GM19452 (cell line): ENCODE measurements around the gene OOSP4B.
"Not testable (repeated sequence)": the region's sequence is repeated elsewhere in the genome, so short reads cannot be mapped to it uniquely, and the experiment has no call there.

Source experiments
- ATAC-seq: cut with Tn5 transposase; IDR thresholded peaks from one replicate; pipeline ENCODE4 v1.9.1; 2021; ENCODE audit not compliant: unreplicated experiment

The OOSP4B gene

GRCh38 chr11:60016881-60017280, at the start of gene OOSP4B:
OOSP4B (plus strand) TSS chr11:60017181.
- no peak for ATAC-seq

- ATAC-seq, result no peak
Measured at GRCh38 chr11:59967677-59968394, 49.1 kb upstream of the OOSP4B start.

GRCh38 chr11:59968395-59968783, 48.6 kb upstream of the OOSP4B start:
- ATAC-seq, result no peak

GRCh38 chr11:59973097-59973496, 43.9 kb upstream of the OOSP4B start:
- ATAC-seq, result no peak

GRCh38 chr11:59981106-59981770, 35.7 kb upstream of the OOSP4B start:
- ATAC-seq, result no peak

- not testable (repeated sequence) for ATAC-seq
Measured at GRCh38 chr11:59982037-59982436, 34.9 kb upstream of the OOSP4B start.

GRCh38 chr11:59983212-59983611, 33.8 kb upstream of the OOSP4B start:
- no peak for ATAC-seq

- no peak for ATAC-seq
Measured at GRCh38 chr11:59984368-59984767, 32.6 kb upstream of the OOSP4B start.

- ATAC-seq, result no peak
Measured at GRCh38 chr11:59990421-59990820, 26.6 kb upstream of the OOSP4B start.

- no peak for ATAC-seq
Measured at GRCh38 chr11:59992425-59992824, 24.6 kb upstream of the OOSP4B start.

GRCh38 chr11:59997800-59998199, 19.2 kb upstream of the OOSP4B start:
- no peak for ATAC-seq

- ATAC-seq, result no peak
Measured at GRCh38 chr11:59999691-60000090, 17.3 kb upstream of the OOSP4B start.

- no peak for ATAC-seq
Measured at GRCh38 chr11:60003729-60004128, 13.3 kb upstream of the OOSP4B start.

GRCh38 chr11:60005360-60005759, 11.6 kb upstream of the OOSP4B start:
- no peak for ATAC-seq

GRCh38 chr11:60018058-60018457, 1.1 kb downstream of the OOSP4B start:
- no peak for ATAC-seq

GRCh38 chr11:60020376-60020775, 3.4 kb downstream of the OOSP4B start:
- ATAC-seq, result not testable (repeated sequence)

- ATAC-seq, result no peak
Measured at GRCh38 chr11:60029015-60029632, 12.1 kb downstream of the OOSP4B start.

GRCh38 chr11:60040109-60040508, 23.1 kb downstream of the OOSP4B start, which contains the start of gene OOSP2:
OOSP2 (plus strand) TSS chr11:60040409; CDS start chr11:60040460, 51 bp downstream.
- no peak for ATAC-seq

- ATAC-seq, result not testable (repeated sequence)
Measured at GRCh38 chr11:60050422-60050821, 33.4 kb downstream of the OOSP4B start.

GRCh38 chr11:60050839-60051238, 33.9 kb downstream of the OOSP4B start:
- not testable (repeated sequence) for ATAC-seq

GRCh38 chr11:60056349-60056969, 39.5 kb downstream of the OOSP4B start, which contains the start of gene MS4A3:
MS4A3 (plus strand) TSS chr11:60056665; CDS start chr11:60061161, 4,496 bp downstream.
- no peak for ATAC-seq
